Anterior cingulate cortex (tissue), 58 donors: ENCODE measurements around the gene RAET1E.
A peak's percentile ranks its signal among the peaks of the same experiment; 100 is the strongest.
"Not testable (repeated sequence)": the region's sequence is repeated elsewhere in the genome, so short reads cannot be mapped to it uniquely, and the experiment has no call there.

Experiments
- DNase-seq, 58 donors: peaks; one replicate each; lab custom pipeline; 2025; lab: John Stamatoyannopoulos, UW

RAET1E gene

DNA sequence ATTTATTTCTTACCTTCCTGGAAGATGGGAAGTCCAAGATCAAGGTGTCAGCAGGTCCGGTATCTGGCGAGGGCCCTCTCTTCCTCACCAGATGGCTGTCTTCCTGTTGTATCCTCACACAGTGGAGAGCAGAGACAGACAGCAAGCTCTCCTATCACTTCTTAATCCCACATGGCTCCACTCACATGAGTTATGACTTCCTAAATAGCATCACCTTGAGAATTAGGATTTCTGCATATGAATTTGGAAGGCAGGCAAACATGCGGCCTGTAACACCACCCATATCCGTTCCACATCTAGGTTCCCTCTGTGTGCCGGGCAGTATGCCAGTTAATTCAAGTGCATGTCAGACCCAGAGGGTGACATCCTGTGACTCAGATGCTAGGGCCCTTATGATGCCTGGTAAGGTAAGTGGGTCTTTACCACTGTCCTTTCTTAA lies 2.1 kb downstream of the RAET1E start:
- DNase-seq: no peak

DNA sequence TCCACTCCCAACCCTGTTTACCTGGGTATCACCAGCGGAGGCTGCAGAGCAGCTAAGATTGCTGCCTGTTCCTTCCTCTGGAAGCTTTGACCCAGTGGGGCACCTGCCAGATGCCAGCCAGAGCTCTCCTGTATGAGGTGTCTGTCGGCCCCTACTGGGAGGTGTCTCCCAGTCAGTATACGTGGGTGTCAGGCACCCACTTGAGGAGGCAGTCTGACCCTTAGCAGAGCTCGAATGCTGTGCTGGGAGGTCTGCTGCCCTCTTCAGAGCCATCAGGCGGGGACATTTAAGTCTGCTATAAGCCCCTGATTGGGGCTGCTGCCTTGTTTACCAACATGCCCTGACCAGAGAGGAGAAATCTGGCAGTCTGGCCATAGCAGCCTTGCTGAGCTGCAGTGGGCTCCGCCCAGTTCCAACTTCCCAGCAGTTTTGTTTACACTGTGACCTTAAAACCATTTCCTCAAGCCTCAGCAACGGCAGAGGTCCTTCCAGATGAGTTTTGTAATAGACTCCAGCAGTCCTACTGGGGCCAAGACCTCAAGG lies 2.8 kb downstream of the RAET1E start:
- peak in 1 of 58 donors; percentile 7 for DNase-seq

DNA sequence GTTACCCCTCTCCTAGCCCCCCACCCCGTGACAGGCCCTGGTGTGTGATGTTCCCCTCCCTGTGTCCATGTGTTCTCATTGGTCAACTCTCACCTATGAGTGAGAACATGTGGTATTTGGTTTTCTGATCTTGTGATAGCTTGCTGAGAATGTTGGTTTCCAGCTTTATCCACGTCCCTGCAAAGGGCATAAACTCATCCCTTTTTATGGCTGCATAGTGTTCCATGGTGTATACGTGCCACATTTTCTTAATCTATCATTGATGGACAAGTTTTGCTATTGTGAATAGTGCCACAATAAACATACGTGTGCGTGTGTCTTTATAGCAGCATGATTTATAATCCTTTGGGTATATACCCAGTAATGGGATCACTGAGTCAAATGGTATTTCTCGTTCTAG lies 6.0 kb downstream of the RAET1E start:
- not testable (repeated sequence) for DNase-seq

DNA sequence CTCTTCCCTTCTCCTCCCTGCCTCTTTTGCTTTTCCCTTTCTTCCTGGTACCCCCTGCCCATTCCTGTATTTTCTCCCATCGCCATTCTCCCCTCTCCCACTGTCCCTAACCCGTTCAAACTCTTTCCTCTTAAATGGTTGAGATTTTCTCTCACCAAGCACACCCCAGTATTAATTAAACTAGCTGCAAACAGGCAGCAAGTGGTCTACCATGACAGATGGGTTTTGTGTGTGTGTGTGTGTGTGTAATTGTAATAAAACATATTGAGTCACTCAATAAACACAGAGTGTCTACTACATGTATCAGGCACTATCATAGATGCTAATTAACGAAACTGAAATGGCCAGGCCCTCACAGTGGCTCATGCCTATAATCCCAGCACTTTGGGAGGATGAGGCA lies 6.7 kb downstream of the RAET1E start:
- no peak for DNase-seq

DNA sequence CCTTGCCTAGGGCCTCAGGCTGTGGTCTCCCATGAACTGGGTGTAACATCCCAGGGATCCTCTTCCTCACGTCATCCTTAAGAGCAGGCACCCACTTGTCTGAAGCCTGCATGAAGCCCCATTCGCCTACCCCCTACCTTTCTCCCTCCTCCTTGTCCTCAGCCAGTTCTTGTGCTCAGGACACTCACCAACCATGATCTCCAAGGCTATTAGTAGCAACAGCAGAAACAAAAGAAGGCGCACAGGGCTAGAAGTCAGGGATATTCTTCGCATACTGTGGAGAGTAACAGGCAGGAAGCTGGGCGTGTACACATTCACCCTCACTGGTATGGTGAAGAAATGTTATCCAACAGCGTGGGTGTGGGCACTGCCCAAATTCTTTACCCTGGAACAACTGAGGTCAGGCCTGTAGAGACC lies 7.3 kb downstream of the RAET1E start:
- no peak for DNase-seq

DNA sequence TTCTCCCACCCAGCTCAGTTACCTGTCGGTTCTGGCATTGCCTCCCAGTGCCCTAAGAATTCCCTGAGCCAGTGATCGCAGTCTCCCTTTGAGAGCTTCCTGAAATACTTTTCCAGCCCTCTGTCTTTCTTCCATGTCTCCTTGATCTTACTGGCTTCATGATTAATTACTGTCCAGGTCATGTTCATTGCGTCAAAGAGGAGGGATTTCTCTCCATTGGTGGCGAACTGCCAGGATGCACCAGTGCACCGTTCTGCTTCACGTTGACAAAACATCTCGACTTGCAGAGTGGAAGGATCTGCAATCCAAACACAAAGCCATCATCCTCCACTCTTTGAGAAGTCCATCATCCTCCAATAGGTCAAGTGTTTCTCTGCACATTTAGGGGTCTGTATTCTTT lies 8.6 kb downstream of the RAET1E start:
- DNase-seq: no peak

DNA sequence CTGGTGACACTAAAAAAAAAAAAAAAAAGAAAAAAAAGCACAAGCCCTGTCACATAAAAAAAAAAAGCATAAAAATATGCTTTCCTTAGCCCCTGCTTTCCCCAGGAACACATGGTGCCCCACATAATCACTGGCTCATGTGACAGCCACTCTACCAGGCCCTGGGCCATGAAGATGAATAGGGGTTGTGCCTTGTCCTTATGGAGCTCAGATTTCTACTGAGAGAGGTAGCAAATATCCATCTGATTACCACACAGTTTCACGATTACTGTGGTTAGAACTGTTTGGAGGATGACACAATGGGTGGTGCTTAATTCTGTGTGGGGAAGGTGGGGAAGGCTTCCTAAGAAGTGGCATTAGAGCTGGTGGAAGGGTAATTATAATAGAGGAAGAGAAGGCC lies 9.3 kb downstream of the RAET1E start:
- no peak for DNase-seq

DNA sequence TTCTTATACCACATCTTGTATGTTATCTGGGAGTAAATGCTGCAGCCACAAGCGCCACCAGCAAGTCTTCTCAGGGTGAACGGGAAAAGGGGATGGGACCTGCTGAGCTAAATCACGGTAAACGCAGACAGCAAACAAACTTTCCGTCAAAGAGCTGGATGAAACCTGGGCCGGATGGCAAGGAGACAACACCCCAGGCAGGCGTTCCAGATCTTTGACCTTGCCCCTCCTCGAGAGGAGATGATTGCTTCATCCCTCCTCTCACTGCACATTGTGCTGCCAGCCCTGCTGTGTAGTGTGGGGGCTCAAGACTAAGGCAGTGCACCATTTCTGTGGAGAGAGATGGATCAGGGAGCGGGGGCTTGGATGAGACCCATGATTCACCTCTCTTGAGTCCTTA lies 9.8 kb downstream of the RAET1E start:
- no peak for DNase-seq

DNA sequence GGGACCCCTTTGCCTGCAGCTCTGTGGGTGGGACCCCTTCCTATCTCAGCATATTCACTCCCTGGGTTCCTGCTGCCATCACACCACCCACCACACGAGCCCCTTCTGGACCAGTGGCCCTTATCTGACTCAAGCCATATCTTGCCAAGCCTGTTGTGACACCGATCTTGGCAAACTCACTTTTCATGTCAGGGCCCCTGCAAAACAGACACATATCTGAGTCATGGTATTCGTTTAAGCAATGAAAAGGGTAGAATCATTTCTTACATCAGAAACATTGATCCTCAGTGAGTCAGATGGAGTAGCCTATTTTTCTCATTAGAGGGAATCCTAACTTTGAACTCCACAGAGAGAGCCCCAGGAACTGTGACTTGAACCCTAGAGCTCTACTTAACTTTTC lies 10.6 kb downstream of the RAET1E start:
- DNase-seq: no peak

DNA sequence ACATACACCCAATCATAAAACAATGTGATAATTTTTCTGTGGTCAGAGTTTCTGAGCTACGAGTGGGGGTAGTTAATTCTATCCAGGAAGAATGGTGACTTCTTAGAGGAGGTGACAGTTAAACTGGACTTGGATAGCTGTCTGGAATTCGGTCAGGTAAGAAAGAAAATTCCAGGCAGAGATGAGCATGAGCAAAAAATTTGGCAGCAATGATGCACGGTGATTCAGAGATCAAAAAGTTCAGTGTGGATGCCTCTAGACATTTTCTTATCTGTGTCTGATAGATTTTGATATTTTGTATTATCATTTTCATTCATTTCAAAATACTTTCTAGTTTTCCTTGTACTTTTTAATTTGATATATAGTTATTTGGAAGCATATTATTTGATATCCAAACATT lies 12.0 kb downstream of the RAET1E start:
- no peak for DNase-seq

DNA sequence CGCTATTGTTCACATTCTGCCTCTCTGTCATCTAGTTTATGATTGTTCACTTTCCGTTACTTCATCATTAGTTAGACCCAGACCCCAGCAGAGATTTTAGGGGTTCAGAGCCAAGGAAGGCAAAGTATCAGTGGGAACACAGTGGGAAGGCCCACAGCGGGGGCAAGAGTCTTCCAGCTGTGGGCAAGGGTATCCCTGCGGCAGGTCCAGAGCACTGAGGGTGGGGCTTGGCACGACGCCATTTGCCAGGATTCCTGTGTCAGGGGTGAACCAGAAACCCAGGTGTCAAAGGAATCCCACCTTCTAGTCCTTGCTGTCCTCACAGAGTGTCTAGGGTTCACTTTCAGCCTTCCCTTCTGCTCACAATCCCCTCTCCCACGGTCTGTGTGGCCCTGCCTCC lies 13.3 kb downstream of the RAET1E start:
- no peak for DNase-seq

DNA sequence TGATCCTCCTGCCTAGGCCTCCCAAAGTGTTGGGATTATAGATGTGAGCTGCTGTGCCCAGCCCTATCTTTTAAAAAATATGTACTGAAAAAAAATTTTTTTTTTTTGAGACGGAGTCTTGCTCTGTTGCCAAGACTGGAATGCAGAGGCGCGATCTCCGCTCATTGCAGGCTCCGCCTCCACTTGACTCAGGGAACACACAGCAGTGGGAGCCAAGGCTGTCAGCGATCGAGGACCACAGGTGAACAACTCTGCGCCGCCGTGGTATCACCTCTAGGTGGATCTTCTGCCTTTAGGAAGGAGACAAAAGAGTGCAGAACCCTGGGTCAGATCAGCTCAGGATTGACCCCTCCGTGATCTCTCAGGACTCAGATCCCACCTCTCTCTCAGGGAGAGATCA lies 13.7 kb downstream of the RAET1E start:
- DNase-seq: no peak

DNA sequence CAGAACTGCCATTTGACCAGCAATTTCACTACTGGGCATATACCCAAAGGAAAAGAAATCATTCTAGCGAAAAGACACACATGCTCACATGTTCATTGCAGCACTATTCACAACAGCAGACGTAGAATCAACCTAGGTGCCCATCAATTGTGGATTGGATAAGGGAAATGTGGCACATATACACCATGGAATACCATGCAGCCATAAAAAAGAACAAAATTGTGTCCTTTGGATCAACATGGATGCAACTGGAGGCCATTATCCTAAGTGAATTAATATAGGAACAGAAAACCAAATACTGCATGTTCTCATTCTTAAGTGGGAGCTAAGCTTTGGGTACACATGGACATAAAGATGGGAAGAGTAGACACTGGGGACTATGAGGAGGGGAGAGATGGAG lies 16.1 kb downstream of the RAET1E start:
- DNase-seq: no peak

DNA sequence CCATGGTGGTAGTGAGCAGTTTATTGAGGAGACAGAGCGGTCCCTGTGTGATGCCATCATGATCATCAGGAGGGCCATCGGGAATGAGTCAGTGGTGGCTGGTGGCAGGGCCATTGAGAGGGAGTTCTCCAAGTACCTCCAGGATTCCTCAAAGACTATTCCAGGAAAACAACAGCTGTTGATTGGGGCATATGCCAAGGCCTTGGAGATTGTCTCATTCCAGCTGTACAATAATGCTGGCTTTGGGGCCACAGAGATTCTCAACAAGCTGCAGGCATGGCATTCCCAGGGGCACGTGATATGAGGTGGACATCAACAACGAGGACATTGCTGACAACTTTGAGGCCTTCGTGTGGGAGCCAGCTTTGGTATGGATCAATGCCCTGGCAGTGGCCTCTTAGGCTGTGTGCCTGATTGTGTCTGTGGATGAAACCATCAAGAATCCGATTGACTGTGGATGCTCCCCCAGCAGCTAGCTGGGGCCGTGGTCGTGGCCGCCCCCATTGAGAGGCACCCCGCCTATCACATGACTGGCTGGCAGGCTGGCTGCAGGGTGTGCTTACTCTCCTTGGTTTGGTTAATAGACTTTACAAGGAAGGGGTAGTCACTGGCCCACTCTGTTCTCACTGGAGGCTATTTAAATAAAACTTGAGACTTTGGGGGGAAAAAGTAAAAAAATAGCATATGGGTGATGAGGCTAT lies 16.7 kb downstream of the RAET1E start:
- no peak for DNase-seq

DNA sequence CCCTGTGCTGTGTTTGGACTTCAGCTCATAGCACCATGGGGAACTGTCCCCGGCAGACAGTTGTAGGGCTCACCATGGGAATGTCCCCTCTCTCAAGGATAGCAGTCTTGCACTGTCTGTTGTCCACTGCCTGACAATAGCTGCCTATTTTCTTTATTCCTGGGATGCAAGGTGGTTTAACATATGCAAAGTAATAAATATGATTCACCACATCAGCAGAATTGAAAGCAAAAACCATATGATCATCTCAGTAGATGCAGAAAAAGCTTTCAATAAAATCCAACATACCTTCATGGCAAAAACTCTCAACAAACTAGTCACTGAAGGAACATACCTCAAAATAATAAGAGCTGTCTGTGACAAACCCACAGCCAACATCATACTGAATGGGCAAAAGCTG lies 20.3 kb downstream of the RAET1E start:
- no peak for DNase-seq

DNA sequence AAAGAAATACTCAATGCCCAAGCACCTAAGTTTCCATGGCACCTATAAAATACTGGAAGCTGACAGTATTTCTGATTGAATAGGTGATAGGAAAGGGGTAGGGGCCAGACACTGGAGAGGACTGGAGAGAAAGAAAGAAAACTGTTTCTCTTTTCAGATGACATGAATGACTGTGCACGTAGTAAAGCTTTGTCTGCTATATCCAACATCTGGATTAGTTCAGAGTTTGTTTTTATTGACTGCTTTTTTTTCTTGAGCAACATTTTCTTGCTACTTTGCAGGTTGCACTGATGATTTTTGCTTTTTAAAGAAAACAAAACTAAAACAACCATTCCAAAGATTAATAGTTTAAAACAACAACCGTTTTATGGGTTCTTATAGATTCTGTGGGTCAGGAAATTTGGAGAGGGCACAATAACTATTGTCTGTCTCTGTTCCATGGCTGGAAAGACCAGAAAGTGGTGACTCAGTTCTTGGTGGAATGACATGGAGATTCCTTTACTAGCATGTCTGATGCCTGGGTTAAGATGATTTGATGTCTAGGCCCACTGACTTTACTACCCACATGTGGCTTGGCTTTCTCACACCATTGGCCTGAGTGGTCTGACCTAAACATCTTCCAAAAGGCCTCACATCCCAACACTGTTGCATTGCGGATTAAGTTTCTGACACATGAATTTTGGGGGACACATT lies 21.5 kb downstream of the RAET1E start:
- no peak for DNase-seq

DNA sequence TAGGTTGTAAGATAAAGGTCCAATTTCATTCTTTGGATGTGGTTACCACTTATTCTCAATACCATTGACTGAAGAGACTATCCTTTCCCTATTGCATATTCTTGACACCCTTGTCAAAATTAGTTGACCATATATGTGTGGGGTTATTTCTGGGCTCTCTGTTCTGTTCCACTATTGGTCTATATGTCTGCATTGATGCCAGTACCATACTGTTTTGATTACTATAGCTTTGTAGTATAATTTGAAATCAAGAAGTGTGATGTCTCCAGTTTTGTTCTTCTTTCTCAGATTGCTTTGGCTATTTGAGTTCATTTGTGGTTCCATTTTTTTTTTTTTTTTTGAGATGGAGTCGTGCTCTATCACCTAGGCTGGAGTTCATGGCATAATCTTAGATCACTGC lies 25.7 kb downstream of the RAET1E start:
- no peak for DNase-seq

DNA sequence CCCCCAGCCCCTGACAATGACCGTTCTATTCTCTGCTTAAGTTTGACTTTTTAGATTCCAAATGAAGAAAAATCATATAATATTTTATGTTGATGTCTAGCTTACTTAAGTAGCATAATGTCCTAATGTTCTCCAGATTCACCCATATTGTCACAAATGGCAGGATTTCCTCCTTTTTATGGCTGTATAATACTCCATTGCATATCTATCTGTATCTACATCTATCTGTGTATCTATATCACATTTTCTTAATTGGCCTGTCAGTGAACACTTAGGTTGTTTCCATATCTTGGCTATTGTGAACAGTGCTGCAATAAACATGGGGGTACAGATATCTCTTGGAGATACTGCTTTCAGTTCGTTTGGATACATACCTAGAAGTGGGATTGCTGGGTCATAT lies 26.7 kb downstream of the RAET1E start:
- DNase-seq: no peak

DNA sequence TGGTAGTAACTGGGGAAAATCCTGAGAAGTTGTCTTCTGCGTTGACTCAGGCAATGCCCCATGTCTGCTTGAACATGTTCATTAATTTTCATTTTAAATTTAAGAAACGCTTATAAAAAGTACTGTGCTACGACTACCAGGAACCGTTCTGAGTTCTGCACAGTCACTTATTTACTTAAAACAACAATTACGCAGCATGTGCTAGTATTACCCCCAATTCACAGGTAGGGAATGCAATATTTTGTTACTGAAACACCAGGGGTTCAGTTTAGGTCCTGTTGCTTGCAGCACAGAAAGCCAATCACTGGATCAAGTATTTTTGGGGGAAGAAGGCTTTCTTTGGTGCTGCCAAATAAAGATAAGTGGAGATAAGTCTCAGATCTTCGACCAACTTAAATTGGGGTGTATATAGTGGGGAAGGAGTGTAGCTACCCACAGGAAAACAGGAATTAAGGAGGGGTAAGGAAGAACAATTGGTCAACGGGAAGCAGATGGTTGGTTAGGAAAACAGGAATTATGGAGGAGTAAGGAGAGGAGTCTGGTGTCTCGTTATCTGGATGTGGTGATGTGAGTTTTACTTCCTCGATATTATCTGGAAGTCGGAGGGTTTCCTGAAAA lies 28.5 kb downstream of the RAET1E start:
- DNase-seq: no peak

DNA sequence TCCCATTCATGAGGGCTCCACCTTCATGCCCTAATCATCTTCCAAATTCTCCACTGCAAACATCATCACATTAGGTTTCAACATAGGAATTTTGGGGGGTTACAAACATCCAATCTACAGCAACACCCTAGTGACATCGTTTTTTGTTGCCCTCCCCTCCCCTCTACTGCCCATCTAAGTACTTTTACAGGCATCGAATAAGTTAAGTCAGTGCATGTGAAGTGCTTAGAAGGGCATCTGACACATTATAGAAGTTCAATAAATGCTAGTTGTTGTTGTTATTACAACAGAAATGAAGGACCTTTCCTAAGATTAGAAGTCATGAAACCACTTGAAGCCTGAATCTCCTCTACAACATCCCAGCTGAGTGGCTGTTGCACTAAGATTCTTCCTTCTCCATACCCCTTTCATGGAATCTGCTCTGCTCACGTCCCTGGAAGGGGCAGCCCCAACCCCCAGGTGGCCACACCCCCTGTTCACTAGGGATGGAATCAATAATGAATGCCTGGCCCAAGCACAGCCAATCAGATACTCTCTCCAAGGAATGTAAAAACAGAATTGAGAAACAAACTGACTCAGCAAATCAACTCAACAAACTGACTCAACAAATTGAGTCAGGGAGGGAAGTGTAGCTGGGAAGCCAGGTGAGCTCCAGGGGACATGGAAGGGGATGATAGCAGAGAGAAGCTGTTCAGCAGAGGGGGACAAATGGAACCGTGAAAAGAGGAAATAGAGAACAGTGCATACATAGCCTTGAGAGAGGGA lies 29.9 kb downstream of the RAET1E start:
- DNase-seq: no peak
